Karpas-422 (cell line): ENCODE measurements around the gene PLB1. TPM values are rescaled to one million over a fixed set of nuclear protein-coding genes. Genes with fewer than 3 reads are reported as not detected.

Experiments used
- DNase-seq: peaks from one replicate; pipeline ENCODE4 v3.0.0-alpha.2; 2015
- H2AFZ ChIP-seq: fragments of 200-600 bp; sonication (generic); 2 replicates; pipeline ENCODE4 v1.6.1; 2014; ENCODE audit warnings: antibody characterized with exemption, low read length, mixed read lengths
- H3K27ac ChIP-seq: fragments of 200-600 bp; sonication (generic); 2 replicates; pipeline ENCODE4 v1.5.1; 2014; ENCODE audit warnings: mild to moderate bottlenecking, low read length, moderate library complexity
- H3K27me3 ChIP-seq: fragments of 200-600 bp; sonication (generic); 2 replicates; pipeline ENCODE4 v1.6.1; 2014; ENCODE audit warnings: low read length, mixed read lengths
- H3K36me3 ChIP-seq: fragments of 200-600 bp; sonication (generic); 2 replicates; pipeline ENCODE4 v1.6.1; 2014; ENCODE audit warnings: low read length, mixed read lengths; ENCODE audit not compliant: insufficient read depth
- H3K4me1 ChIP-seq: fragments of 200-600 bp; sonication (generic); 2 replicates; pipeline ENCODE4 v1.6.1; 2014; ENCODE audit warnings: mild to moderate bottlenecking, low read length, mixed read lengths
- H3K4me2 ChIP-seq: fragments of 200-600 bp; sonication (generic); 2 replicates; pipeline ENCODE4 v1.6.1; 2014; ENCODE audit warnings: low read length, low read depth, mild to moderate bottlenecking; ENCODE audit not compliant: poor library complexity, severe bottlenecking
- H3K4me3 ChIP-seq: fragments of 200-600 bp; sonication (generic); 2 replicates; pipeline ENCODE4 v1.5.1; 2014; ENCODE audit warnings: mild to moderate bottlenecking, antibody characterized with exemption, low read length, mixed read lengths
- H3K79me2 ChIP-seq: fragments of 200-600 bp; sonication (generic); 2 replicates; pipeline ENCODE4 v1.6.1; 2014; ENCODE audit warnings: mild to moderate bottlenecking, low read length, mixed read lengths
- H3K9ac ChIP-seq: fragments of 200-600 bp; sonication (generic); 2 replicates; pipeline ENCODE4 v1.6.0; 2014; ENCODE audit warnings: low read length
- H3K9me2 ChIP-seq: fragments of 200-600 bp; sonication (generic), shearing (Covaris generic); replicated peaks from 2 replicates; pipeline ENCODE4 v1.6.0; 2014; ENCODE audit warnings: mild to moderate bottlenecking, low read length, moderate library complexity; ENCODE audit not compliant: insufficient read depth
- H3K9me3 ChIP-seq: fragments of 300-700, 200-600 bp; sonication (generic); 2 replicates; pipeline ENCODE4 v1.6.1; 2014; ENCODE audit warnings: low read length, mixed read lengths
- H4K20me1 ChIP-seq: fragments of 200-600 bp; sonication (generic); 2 replicates; pipeline ENCODE4 v1.6.1; 2014; ENCODE audit warnings: mild to moderate bottlenecking, antibody characterized with exemption, low read length, low read depth; ENCODE audit not compliant: insufficient read depth
- total RNA-seq: library from RNA; depleted of rRNA; stranded (reverse); fragments of >200 nt; shearing (Covaris generic); gene quantifications from 2 replicates; pipeline ENCODE4 v1.2.3, GENCODE V29; 2014; ENCODE audit warnings: low replicate concordance

The PLB1 gene
- total RNA-seq, 1 experiment from 2014 or later, result not detected

GRCh38 chr2:28678944-28679343 is 183.1 kb downstream of the PLB1 start:
- Histone ChIP-seq H3K9ac (no peak overlapping the region), H3K27ac (no peak overlapping the region), H3K27me3 (no peaks in the 10 kb centered on the region), H4K20me1 (no peaks in the 10 kb centered on the region), H3K9me2 (no peaks in the 10 kb centered on the region), H2AFZ (no peak overlapping the region), H3K79me2 (no peaks in the 10 kb centered on the region), H3K4me3 (no peak overlapping the region), H3K4me1 (no peaks in the 10 kb centered on the region), H3K36me3 (no peaks in the 10 kb centered on the region), H3K4me2 (no peak overlapping the region), H3K9me3 (no peaks in the 10 kb centered on the region)
- no peak for DNase-seq

GRCh38 chr2:28680657-28681056 is 184.8 kb downstream of the PLB1 start:
- DNase-seq, result no peak
- Histone ChIP-seq H3K4me1 (no peaks in the 10 kb centered on the region), H3K4me3 (no peak overlapping the region), H3K9me3 (no peaks in the 10 kb centered on the region), H3K9me2 (no peaks in the 10 kb centered on the region), H3K4me2 (no peak overlapping the region), H4K20me1 (no peaks in the 10 kb centered on the region), H3K9ac (no peak overlapping the region), H3K27me3 (no peaks in the 10 kb centered on the region), H3K27ac (no peak overlapping the region), H3K36me3 (no peaks in the 10 kb centered on the region), H2AFZ (no peak overlapping the region), H3K79me2 (no peaks in the 10 kb centered on the region)

- Histone ChIP-seq H3K27ac (no peak overlapping the region), H3K9me3 (no peaks in the 10 kb centered on the region), H3K9ac (no peak overlapping the region), H3K4me3 (no peak overlapping the region), H2AFZ (no peak overlapping the region), H3K36me3 (no peaks in the 10 kb centered on the region), H3K4me1 (no peaks in the 10 kb centered on the region), H3K9me2 (no peaks in the 10 kb centered on the region), H3K4me2 (no peak overlapping the region), H3K79me2 (no peaks in the 10 kb centered on the region), H4K20me1 (no peaks in the 10 kb centered on the region), H3K27me3 (no peaks in the 10 kb centered on the region)
- DNase-seq, result no peak
Measured at GRCh38 chr2:28681158-28681571, 185.3 kb downstream of the PLB1 start.

- H3K36me3 ChIP-seq, result no peaks in the 10 kb centered on the region
- no peak overlapping the region for H3K9ac ChIP-seq
- H3K9me2 ChIP-seq, result no peaks in the 10 kb centered on the region
- H3K79me2 ChIP-seq, result no peaks in the 10 kb centered on the region
- no peak overlapping the region for H3K27ac ChIP-seq
- no peaks in the 10 kb centered on the region for H3K9me3 ChIP-seq
- H3K4me2 ChIP-seq, result no peak overlapping the region
- H2AFZ ChIP-seq, result no peak overlapping the region
- H3K4me1 ChIP-seq, result no peaks in the 10 kb centered on the region
- no peaks in the 10 kb centered on the region for H3K27me3 ChIP-seq
- DNase-seq, result no peak
- H4K20me1 ChIP-seq, result no peaks in the 10 kb centered on the region
- H3K4me3 ChIP-seq, result no peak overlapping the region
Measured at GRCh38 chr2:28681606-28682005, 185.7 kb downstream of the PLB1 start.

GRCh38 chr2:28683100-28683706 is 187.3 kb downstream of the PLB1 start:
- Histone ChIP-seq H3K9me3 (no peaks in the 10 kb centered on the region), H4K20me1 (no peaks in the 10 kb centered on the region), H3K4me1 (no peaks in the 10 kb centered on the region), H3K9me2 (no peaks in the 10 kb centered on the region), H3K4me2 (no peak overlapping the region), H3K36me3 (no peaks in the 10 kb centered on the region), H3K4me3 (no peak overlapping the region), H3K9ac (no peak overlapping the region), H2AFZ (no peak overlapping the region), H3K79me2 (no peaks in the 10 kb centered on the region), H3K27me3 (no peaks in the 10 kb centered on the region), H3K27ac (no peak overlapping the region)
- DNase-seq, result no peak

- no peaks in the 10 kb centered on the region for H3K79me2 ChIP-seq
- no peak overlapping the region for H2AFZ ChIP-seq
Measured at GRCh38 chr2:28684142-28684858, 188.4 kb downstream of the PLB1 start.

GRCh38 chr2:28687171-28687570 is 191.3 kb downstream of the PLB1 start:
- no peak for DNase-seq
- Histone ChIP-seq H3K9ac (no peak overlapping the region), H3K4me3 (no peak overlapping the region), H2AFZ (no peak overlapping the region), H4K20me1 (no peaks in the 10 kb centered on the region), H3K4me2 (no peak overlapping the region), H3K9me2 (no peaks in the 10 kb centered on the region), H3K79me2 (no peaks in the 10 kb centered on the region), H3K9me3 (no peaks in the 10 kb centered on the region), H3K36me3 (no peaks in the 10 kb centered on the region), H3K4me1 (no peaks in the 10 kb centered on the region), H3K27ac (no peak overlapping the region), H3K27me3 (no peaks in the 10 kb centered on the region)

More at GRCh38 chr2:28684142-28684858, 188.4 kb downstream of the PLB1 start:
- Histone ChIP-seq H3K27me3 (no peaks in the 10 kb centered on the region), H4K20me1 (no peaks in the 10 kb centered on the region), H3K36me3 (no peaks in the 10 kb centered on the region), H3K27ac (no peak overlapping the region), H3K4me1 (no peaks in the 10 kb centered on the region), H3K9ac (no peak overlapping the region), H3K9me2 (no peaks in the 10 kb centered on the region), H3K4me2 (no peak overlapping the region), H3K9me3 (no peaks in the 10 kb centered on the region), H3K4me3 (no peak overlapping the region)
- DNase-seq, result no peak

- DNase-seq, result no peak
- H2AFZ ChIP-seq, result no peak overlapping the region
- H3K4me2 ChIP-seq, result no peak overlapping the region
- H3K9me3 ChIP-seq, result no peaks in the 10 kb centered on the region
- H4K20me1 ChIP-seq, result no peaks in the 10 kb centered on the region
- H3K4me3 ChIP-seq, result no peak overlapping the region
- no peaks in the 10 kb centered on the region for H3K9me2 ChIP-seq
- H3K9ac ChIP-seq, result no peak overlapping the region
- H3K27me3 ChIP-seq, result no peaks in the 10 kb centered on the region
- no peak overlapping the region for H3K27ac ChIP-seq
- no peaks in the 10 kb centered on the region for H3K79me2 ChIP-seq
- H3K36me3 ChIP-seq, result no peaks in the 10 kb centered on the region
- no peaks in the 10 kb centered on the region for H3K4me1 ChIP-seq
Measured at GRCh38 chr2:28687640-28688385, 192.0 kb downstream of the PLB1 start.
